ENCODE results near the gene TTLL12.

DNA sequence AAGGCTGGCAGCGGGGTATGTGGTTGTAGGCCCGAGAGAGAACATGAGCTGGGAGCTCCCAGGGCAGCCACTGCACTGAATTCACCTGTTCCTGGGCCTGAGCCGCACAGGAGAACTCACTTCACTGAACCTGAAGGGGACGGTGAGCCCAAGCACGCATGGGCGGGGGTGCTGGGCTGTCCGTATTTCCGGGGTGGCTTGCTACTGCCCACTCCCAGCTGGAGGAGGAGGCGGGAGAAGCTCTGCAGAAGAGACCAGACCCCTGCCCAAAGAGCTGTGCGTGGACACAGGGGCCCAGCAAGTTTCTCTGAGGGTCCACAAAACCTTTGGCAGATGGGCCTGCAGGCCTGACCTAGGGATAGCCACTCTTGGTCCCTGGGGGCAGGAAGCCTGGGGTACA is 4.8 kb downstream of the TTLL12 start:
- TF ChIP-seq, protein P1, sequence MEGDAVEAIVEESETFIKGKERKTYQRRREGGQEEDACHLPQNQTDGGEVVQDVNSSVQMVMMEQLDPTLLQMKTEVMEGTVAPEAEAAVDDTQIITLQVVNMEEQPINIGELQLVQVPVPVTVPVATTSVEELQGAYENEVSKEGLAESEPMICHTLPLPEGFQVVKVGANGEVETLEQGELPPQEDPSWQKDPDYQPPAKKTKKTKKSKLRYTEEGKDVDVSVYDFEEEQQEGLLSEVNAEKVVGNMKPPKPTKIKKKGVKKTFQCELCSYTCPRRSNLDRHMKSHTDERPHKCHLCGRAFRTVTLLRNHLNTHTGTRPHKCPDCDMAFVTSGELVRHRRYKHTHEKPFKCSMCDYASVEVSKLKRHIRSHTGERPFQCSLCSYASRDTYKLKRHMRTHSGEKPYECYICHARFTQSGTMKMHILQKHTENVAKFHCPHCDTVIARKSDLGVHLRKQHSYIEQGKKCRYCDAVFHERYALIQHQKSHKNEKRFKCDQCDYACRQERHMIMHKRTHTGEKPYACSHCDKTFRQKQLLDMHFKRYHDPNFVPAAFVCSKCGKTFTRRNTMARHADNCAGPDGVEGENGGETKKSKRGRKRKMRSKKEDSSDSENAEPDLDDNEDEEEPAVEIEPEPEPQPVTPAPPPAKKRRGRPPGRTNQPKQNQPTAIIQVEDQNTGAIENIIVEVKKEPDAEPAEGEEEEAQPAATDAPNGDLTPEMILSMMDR (conservative IDR thresholded peaks at IDR 0.05; ENCODE audit: low read length) = no peak
- no peak for TF ChIP-seq EZH2phosphoT487 (IDR thresholded peaks at IDR 0.05; ENCODE audit: borderline replicate concordance, low read depth, low read length)

Measured in OCI-LY7 (cell line).